SK-MEL-5 (cell line): ENCODE measurements around the gene HOXD4. TPM values are rescaled to one million over a fixed set of nuclear protein-coding genes. Genes with fewer than 3 reads are reported as not detected.

Experiments used
- DNase-seq: peaks from one replicate; pipeline ENCODE4 v3.0.0-alpha.2; 2016; ENCODE audit warnings: low read depth, low spot score
- in situ Hi-C: cut with HindIII; loops from 2 replicates; pipeline ENCODE4 v1.10.0; 2016; ENCODE audit warnings: low sequenced_read_pairs, high pct_unique_total_duplicates, low pct_unique_long_range_greater_than_20kb
- small RNA-seq, 2 experiments: library from RNA; depleted of rRNA; stranded (forward); fragments of <200 nt; gene quantifications; one replicate each; pipeline ENCODE3, GENCODE V24; 2014
- total RNA-seq: library from RNA; depleted of rRNA; stranded (reverse); fragments of >200 nt; shearing (Covaris generic); gene quantifications from 2 replicates; pipeline ENCODE4 v1.2.3, GENCODE V29; 2014; rRNA removed

Gene HOXD4
- total RNA-seq, 1 experiment from 2014 or later: 4.2 TPM

GRCh38 chr2:176189681-176190641 lies 38.6 kb downstream of the HOXD4 start:
- in situ Hi-C loops: no loop called here
- no peak for DNase-seq

DNA sequence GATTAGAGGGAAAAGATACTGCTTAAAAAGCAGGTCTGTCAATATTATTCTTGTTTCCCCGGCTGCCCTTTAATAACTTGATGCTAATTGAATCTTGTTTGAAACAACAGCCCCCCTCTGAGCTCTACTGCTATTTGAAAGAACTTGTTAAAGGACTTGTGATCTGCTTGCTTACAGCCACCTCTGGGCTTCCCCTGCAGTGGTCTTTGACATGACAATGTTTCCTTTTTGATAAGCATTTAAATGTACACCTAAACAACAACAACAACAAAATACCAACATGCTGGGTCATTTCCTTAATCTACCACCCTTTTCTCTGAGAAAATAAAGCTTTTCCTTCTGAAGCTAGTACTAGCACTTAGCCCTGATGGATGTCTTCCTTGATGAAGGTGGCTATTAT lies 41.0 kb downstream of the HOXD4 start:
- no peak for DNase-seq
- in situ Hi-C loops: no loop called here

- in situ Hi-C loops: no loop called here
- DNase-seq: peak; percentile 67
Observed at GRCh38 chr2:176193048-176193447, 41.7 kb downstream of the HOXD4 start.

- no peak for DNase-seq
- in situ Hi-C loops: no loop called here
Observed at GRCh38 chr2:176199902-176200301, 48.6 kb downstream of the HOXD4 start.

DNA sequence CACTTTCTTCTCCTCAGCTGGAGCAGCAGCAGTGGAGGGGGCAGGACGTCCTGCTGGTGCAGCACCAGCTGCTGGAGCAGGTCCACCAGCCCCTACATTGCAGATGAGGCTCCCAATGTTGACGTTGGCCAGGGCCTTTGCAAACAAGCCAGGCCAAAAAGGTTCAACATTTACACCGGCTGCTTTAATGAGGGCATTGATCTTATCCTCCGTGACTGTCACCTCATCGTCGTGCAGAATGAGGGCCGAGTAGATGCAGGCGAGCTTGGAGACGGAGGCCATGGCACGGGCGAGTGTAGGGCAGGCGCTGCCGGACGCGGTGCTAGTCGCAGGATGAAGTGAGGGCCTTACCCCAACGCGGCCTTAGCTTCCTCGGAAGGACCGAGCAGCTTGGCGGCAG lies 49.6 kb downstream of the HOXD4 start:
- no peak for DNase-seq
- in situ Hi-C loops: no loop called here

DNA sequence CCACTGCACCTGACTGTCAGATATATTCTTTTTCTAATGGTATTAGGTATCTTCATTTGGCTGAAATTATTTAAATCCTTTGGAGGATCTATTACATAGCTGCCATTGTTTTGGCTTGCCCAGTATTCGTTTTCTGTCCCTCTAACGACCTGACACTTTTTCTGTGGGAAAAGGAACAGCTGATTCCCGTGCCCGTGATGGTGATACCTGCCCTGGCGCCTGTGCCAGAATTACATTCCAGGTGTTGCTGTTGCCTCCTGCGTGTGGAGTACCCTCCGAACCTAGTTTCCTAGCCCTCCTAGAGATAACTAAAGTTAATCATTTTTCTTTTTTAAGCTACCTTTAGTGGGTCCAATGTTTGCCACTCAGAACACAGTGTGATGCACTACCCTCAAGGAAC lies 51.1 kb downstream of the HOXD4 start:
- in situ Hi-C loops: no loop called here

More for the DNA sequence above, 51.1 kb downstream of the HOXD4 start:
- DNase-seq: no peak

Small RNA genes within 50 kb of the gene (small RNA-seq; reads per million reads assigned to genes)
- gene MIR10B: 34.7 to 6,533 reads per million in 2 experiments

Other genes starting within 250 kb of the HOXD4 start
- 54.0 and 59.8 TPM in 2 replicates for gene LNPK, start 149.3 kb upstream of the HOXD4 start, total RNA-seq
- gene EVX2, start 67.6 kb upstream of the HOXD4 start, total RNA-seq: not detected in 2 replicates
- gene HOXD13, start 58.8 kb upstream of the HOXD4 start, total RNA-seq: 10.3 and 11.8 TPM in 2 replicates
- gene HOXD12, start 51.8 kb upstream of the HOXD4 start, total RNA-seq: 0.42 TPM in 1 of 2 replicates, not detected in the other
- gene HOXD11, start 44.3 kb upstream of the HOXD4 start, total RNA-seq: 0.37 and 0.53 TPM in 2 replicates
- 1.3 TPM in 1 of 2 replicates, not detected in the other for gene HOXD10, start 34.8 kb upstream of the HOXD4 start, total RNA-seq
- 0.18 and 0.59 TPM in 2 replicates for gene HOXD9, start 28.8 kb upstream of the HOXD4 start, total RNA-seq
- 14.5 and 19.7 TPM in 2 replicates for gene HOXD8, start 21.8 kb upstream of the HOXD4 start, total RNA-seq
- gene HOXD3, start 5.8 kb downstream of the HOXD4 start, total RNA-seq: 4.9 and 5.5 TPM in 2 replicates
- 9.8 and 10.3 TPM in 2 replicates for gene HOXD1, start 37.1 kb downstream of the HOXD4 start, total RNA-seq
- 85.3 and 86.0 TPM in 2 replicates for gene MTX2, start 117.9 kb downstream of the HOXD4 start, total RNA-seq